Kasumi-1 (cell line): Measurements from ENCODE around the gene ALPI.
"Not testable (repeated sequence)": the region's sequence is repeated elsewhere in the genome, so short reads cannot be mapped to it uniquely, and the experiment has no call there.

Experiments
- DNase-seq, 2 experiments: peaks; one replicate each; lab custom pipeline; 2025; lab: John Stamatoyannopoulos, UW

Gene ALPI

DNA sequence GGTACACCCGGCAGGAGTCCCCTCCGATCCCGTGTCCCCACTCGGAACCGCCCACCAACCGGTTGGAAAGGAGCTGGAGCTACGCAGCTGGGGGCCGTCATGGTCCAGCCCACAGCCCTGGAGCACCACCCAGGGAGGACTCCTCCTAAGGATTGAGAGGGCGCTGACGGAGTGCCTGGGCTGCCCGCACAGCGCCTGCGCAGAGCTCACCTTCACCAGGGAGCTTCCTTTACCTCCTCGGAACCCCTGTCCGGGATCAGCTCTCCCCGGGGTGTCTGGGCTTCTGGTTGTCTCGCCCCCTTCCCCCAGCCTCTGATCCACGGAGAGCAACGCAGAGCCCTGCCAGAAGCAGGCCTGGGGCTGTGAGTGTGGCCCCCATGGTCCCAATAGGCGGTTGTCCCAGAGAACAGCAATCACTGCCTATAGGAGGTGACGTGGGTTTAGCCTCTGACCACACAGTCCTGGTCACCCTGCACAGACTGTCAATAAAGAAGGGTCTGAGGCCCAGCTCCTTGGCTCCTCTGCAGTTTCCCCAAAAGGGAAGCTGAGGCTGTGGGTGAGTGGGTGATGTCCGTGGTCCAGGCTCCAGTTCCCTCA, 34.7 kb upstream of the ALPI start:
- no peak for DNase-seq

- DNase-seq = no peak
These were observed 33.9 kb upstream of the ALPI start for GRCh38 chr2:232422051-232422450.

GRCh38 chr2:232422996-232423395, 33.0 kb upstream of the ALPI start:
- DNase-seq = not testable (repeated sequence)

GRCh38 chr2:232423407-232423806, 32.5 kb upstream of the ALPI start:
- DNase-seq = not testable (repeated sequence)

DNA sequence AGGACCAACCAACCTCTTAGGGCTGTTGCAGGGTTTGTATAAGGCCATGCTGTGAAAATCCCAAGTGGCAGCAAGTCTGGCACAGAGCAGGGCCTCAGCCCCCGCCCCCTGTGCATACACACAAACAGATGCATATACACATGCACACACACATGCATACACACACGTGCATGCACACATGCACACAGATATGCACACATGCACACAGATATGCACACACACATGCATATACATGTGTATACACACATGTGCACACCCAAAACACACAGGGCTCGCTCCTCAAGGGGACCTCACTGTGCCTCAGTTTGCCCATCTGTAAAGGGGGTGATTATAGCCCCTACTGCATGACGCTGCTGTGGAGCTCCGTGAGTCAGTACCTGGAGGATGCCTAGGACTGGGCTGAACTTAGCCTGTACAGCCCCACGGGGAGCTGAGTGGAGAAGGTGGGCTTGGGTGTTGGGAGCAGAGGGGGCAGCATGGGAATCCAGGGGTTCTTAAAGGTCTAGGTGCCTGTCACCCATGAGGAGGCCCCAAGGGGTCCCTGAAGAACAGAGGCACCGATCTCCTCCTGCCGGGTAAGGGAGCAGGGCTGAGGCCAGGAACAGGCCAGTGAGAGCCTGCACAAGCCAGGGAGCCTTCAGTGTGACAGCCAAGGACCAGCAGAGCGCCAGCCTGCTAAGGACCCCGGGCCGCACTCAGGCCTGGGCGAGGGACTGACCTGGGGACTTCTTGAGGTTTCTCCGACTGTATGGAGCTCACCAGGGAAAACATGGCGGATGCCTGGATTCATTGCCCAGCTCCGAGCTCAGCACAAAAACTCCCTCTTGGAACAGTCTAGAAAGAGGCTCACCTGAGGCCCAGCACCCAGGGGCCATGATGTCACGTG, 24.0 kb upstream of the ALPI start:
- no peak for DNase-seq

DNA sequence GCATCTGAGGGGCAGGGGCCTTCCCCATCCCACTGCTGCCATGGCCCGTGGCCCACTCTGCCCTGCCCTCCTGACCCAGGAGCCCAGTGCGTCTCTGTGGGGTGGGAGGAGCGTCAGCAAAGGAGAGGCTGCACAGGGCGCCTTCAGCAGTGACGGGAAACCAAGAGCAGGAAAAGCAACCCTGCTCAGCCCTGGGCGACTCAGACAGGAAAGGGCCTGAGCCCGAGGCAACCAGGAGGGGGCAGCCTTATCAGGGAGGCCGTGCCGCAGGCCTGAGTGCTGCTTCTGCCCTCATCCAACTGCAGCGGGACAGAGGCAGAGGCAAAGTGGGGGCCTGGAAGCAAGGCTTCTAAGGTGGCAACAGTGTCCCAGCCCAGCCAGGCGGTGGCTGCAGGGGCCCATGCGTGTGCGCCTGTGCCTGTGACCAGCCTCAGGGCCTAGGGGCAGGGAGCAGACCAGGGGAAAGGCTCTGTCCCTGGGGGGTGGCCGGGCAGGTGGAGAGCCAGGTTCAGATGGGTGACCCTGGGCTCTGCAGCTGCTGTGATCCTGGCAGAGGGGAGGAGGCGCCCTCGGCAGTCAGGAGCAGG, 23.3 kb upstream of the ALPI start:
- no peak for DNase-seq

DNA sequence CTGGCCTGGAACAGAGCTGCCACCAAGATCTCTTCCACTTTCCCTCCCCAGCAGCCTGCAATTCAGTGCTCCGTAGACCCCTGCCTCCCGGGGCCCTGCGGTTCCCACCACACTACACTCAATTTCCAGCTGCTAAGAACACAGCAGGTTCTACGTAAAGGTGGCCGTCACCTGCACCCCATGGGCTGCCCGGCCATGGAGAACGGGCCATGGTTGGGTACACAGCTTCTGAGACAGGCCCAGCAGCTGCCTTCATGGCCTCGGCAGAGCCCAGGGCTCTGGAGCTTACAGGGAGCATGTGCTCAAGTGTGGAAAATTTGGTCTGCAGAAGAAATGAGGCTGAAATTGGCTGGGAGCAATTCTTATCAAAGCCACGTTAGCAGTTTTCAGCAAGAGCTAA, 22.3 kb upstream of the ALPI start:
- not testable (repeated sequence) for DNase-seq

DNA sequence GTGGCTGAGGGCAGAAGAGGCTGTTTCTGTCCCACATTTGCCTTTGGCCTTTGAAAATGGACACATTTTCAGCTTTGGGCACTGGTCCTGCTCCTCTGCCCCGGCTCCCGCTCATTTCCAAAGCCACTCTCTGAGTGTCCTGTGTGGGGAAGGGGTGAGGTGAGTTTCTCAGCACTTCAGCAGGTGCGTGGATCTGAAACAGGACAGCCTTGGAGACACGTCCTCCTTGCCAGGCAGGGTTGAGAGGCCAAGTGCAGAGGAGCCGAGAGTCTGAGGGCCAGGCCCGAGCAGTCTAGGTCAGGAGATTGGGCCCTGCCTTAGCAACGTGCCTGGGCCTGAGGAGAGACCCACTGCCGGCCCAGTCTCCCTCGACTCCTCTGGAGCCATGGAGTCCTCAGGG, 21.9 kb upstream of the ALPI start:
- no peak for DNase-seq

DNA sequence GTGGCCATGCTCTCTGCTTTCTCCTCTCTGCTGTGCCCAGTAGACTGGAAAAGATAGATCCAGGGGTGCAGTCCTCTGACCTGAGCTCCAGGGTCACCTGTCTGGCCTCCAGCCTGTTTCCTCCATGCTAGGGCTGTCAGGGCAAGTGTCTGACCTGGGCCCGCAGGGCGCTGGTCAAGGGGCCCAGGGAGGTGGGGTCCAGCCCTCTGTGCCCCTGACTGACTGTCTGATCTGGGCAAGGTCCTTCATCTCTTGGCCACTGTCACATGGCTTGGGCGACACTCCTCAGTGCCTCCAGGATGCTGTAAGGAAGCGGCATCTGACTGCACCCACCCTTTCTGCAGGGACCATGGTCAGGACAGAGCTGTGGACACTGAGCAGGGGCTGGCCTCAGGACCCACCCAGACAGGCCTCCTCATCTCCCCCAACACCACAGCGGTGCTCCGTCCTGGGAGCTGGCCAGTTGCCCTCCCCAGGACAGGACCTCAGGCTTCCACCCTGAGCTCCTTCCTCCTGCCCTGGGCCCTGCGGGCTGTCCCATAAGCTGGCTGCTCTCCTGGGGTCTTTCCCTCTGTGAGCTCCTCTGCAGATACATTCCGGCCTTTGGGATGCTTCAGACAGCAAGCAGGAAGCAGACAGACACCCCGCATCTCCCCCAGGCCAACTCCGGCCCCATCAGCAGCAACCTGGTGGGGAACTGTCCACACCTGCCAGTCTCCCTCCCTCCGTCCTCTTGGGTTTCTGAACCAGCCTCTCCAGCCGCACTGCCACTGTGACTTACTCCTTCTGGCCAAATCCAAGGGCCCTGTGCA, 21.2 kb upstream of the ALPI start:
- DNase-seq = no peak

DNA sequence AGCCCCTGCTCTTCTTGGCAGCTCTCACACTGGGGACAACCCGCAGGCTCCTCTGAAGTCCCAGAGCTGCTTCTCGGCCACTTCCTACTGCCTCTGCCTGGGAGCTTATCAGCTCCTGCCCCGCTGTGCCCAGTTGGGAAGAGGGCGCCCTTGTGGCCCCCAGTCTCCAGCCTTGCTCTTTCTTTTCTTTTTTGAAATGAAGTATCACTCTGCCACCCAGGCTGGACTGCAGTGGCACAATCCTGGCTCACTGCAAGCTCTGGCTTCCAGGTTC, 20.6 kb upstream of the ALPI start:
- DNase-seq = no peak

DNA sequence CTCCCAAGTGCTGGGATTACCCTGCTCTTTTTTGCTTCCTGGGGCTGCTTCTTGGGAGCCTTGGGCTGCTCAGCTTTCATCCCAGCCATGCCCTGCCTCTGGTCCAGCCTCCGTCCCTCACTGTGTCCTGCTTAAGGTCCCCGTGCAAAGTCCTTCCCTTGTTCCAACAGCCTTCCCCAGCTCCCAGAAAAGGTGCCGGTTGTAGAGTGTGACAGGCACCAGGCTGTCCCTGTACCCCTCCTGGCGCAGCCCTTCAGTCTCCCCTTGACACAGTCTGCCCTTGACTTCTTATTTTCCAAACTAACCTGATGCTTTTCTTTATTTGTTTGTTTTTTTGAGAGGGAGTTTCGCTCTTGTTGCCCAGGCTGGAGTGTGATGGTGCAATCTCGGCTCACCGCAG, 20.1 kb upstream of the ALPI start:
- no peak for DNase-seq

GRCh38 chr2:232436381-232437194, 19.4 kb upstream of the ALPI start:
- DNase-seq = no peak

DNA sequence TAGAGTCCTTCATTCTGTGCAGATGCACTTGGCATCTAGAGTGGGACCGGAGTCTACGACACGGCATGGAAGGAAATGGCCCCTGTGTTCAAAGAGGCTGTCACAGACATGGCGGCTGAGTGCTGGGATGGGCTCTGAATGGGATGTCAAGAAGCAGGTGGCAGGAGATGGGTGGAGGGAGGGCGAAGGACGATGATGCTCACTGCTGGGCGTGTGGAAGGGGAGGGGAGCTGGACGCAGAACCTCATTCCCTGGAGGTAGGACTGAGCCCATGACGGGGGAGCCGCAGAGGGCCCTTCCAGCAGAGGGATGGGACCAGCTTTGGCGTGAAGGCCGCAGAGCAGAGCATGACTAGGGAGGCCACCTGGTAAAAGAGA, 18.8 kb upstream of the ALPI start:
- DNase-seq = no peak

GRCh38 chr2:232438091-232438490, 17.9 kb upstream of the ALPI start:
- DNase-seq = no peak

DNA sequence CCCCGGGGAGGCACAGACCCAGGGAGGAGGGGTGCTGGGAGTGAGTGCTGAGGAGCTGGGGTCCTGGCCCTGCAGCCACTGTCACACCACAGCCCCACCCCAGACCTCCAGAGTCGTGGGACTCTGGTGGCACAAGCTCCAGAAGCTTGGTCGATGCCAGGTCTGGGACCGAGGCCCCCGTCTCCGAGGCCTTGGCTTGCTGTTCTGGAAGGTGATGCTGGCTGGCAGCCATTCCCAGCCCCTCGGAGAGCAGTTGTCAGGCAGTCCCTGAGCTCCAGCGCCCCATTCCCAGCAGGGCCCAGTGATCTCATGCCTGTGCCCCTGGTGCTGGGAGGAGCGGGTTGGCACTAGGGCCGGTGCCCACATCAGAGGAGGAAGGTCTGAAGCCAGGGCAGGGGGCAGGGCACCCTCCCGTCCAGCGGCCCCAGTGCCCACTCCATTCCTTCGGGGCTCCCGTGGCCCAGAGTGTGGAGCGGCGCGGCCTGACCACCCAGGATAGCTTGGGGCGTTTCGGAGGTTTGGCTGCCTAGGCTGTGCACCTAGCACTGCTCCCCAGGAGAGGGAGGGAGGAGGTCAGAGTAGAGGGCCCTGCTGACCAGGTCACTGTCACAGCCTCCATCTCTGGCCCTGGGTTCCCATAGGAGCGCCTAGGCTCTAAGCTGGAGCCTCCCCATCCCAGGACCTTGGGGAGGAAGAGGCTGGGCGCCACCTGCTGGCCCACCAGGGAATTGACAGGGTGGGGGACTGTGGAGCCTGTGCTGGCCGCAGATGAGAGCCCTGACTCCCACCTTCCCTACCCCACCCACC, 16.8 kb upstream of the ALPI start:
- no peak for DNase-seq

GRCh38 chr2:232439758-232440135, 16.2 kb upstream of the ALPI start:
- DNase-seq = no peak

- DNase-seq = peak; percentile 30 to 44
These were observed 15.5 kb upstream of the ALPI start for GRCh38 chr2:232440220-232441018.

DNA sequence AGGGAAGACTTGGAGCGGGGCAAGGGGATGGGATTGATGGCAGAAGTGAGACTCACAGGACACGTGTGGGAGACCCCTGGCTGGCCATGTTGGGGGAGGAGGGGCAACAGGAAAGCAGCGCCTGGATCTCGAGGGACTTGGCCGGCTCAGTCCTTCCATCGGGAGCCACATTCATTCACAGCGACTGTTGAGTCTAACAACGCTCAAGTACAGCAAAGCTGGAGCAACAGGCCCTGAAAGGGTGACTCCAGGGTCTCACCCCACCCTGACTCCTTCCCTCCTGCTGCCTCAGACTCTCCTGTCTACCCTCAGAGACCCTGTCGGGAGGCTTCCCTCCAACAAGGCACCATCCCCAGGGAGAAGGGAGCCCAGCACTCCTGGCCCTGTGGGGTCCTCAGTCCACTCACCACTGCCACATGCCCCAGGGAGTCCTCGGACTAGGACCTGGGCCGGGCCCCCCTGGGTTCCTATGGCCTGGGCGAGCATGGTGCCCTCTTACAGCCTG, 14.8 kb upstream of the ALPI start:
- DNase-seq = no peak

DNA sequence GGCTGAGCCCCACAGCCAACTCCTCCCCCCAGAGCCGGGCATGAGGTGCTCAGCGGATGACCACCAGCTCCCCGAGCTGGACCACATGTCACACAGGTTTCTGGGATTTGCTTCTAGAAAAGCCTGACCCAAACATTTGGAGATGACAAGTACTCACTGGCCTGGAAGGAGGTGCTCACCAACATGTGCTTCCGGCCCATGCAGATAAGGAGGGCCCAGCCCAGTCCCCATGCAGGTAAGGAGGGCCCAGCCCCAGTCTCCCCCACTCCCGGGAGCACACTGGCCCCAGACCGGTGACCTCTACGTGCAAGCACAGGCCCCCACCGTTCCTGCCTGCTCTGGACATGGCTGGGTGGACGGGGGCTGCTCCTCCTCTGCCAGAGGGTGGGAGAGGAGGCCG, 14.0 kb upstream of the ALPI start:
- DNase-seq = not testable (repeated sequence)

GRCh38 chr2:232442431-232442830, 13.5 kb upstream of the ALPI start:
- not testable (repeated sequence) for DNase-seq
